SK-N-SH (cell line): Measurements from ENCODE around the gene SYNE3.

Source experiments
- CHD2 ChIP-seq: fragments of 150-350 bp; IDR thresholded peaks from 2 replicates; pipeline ENCODE4 v1.6.1; 2018; ENCODE audit warnings: low read length; ENCODE audit not compliant: partially characterized antibody
- EP300 ChIP-seq, 2 experiments: IDR thresholded peaks; 2 replicates each; pipeline versions ENCODE4 v1.4.0 to v1.6.1; 2012; ENCODE audit warnings: borderline replicate concordance in 1 of 2, low read depth in 1 of 2, low read length in 1 of 2
- FOXM1 ChIP-seq: IDR thresholded peaks from 2 replicates; pipeline ENCODE4 v1.4.0; 2012; ENCODE audit warnings: low read depth, mild to moderate bottlenecking
- POLR2AphosphoS5 ChIP-seq: IDR thresholded peaks from 2 replicates; pipeline ENCODE4 v1.6.1; 2012; ENCODE audit warnings: low read depth, low read length
- RFX5 ChIP-seq: IDR thresholded peaks from 2 replicates; pipeline ENCODE4 v1.6.1; 2012; ENCODE audit warnings: mild to moderate bottlenecking, improper control_type of control experiment, low read length
- SMC3 ChIP-seq: IDR thresholded peaks from 2 replicates; pipeline ENCODE4 v1.6.1; 2012; ENCODE audit warnings: low read depth, low read length, improper control_type of control experiment
- TAF1 ChIP-seq: IDR thresholded peaks from 2 replicates; pipeline ENCODE4 v1.6.1; 2012; ENCODE audit warnings: low read depth, mild to moderate bottlenecking, low read length, moderate library complexity, borderline replicate concordance
- YY1 ChIP-seq: IDR thresholded peaks from 2 replicates; pipeline ENCODE4 v1.4.0; 2012; ENCODE audit warnings: low read depth, mild to moderate bottlenecking
- TF ChIP-seq, protein P1 (sequence below): IDR thresholded peaks from 2 replicates; pipeline ENCODE4 v1.6.1; 2012; ENCODE audit warnings: mild to moderate bottlenecking, low read depth, low read length, moderate library complexity
- TF ChIP-seq, protein P2 (sequence below): fragments of 200-600 bp; sonication (generic); IDR thresholded peaks from 2 replicates; pipeline ENCODE4 v1.6.1; 2017; ENCODE audit warnings: antibody characterized with exemption, mild to moderate bottlenecking, moderate library complexity

DNA sequence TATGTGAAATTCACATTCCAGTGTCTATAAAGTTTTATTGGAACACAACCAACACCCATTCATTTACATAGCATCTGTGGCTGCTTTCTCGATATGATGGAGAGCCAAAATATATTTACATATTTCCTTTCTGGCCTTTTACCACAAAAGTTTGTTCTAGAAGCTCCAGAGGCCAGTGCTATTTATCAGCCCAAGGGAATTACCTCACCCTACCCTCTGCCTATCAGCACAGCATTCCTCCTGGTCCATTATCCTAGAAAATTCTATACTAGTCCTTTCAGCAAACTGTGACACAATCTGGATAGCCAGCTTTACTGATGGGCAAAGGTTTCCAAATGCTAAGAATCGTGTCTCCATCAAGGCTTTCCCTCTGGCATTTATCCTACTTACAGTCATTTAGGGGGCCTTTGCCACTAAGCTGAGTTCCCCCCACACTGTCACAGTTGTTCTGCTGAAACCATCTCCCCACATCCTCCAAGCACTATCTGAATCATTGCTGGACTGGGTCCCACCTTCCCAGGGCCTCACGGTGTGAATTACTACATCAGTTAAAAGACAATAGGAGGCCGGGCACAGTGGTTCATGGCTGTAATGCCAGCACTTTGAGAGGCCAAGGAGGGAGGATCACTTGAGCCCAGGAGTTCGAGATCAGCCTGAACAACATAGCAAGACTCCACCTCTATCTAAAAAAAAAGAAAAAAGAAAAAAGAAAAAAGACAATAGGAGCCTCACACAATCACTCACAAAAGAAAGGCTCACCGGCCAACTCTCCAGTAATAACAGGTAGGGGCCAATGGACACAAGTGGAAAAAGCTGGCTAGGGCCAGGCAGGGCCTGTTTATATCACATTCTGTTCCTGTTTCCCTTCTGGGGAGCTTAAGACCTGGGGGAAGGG lies 12.1 kb downstream of the SYNE3 start:
- TF ChIP-seq, protein P1, sequence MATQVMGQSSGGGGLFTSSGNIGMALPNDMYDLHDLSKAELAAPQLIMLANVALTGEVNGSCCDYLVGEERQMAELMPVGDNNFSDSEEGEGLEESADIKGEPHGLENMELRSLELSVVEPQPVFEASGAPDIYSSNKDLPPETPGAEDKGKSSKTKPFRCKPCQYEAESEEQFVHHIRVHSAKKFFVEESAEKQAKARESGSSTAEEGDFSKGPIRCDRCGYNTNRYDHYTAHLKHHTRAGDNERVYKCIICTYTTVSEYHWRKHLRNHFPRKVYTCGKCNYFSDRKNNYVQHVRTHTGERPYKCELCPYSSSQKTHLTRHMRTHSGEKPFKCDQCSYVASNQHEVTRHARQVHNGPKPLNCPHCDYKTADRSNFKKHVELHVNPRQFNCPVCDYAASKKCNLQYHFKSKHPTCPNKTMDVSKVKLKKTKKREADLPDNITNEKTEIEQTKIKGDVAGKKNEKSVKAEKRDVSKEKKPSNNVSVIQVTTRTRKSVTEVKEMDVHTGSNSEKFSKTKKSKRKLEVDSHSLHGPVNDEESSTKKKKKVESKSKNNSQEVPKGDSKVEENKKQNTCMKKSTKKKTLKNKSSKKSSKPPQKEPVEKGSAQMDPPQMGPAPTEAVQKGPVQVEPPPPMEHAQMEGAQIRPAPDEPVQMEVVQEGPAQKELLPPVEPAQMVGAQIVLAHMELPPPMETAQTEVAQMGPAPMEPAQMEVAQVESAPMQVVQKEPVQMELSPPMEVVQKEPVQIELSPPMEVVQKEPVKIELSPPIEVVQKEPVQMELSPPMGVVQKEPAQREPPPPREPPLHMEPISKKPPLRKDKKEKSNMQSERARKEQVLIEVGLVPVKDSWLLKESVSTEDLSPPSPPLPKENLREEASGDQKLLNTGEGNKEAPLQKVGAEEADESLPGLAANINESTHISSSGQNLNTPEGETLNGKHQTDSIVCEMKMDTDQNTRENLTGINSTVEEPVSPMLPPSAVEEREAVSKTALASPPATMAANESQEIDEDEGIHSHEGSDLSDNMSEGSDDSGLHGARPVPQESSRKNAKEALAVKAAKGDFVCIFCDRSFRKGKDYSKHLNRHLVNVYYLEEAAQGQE: no peak
- TF ChIP-seq RFX5 (no peak), TAF1 (no peak), YY1 (no peak), SMC3 (no peak), CHD2 (no peak), EP300 (IDR thresholded peaks at IDR 0.05; ENCODE audit: borderline replicate concordance in 1 of 2, low read depth in 1 of 2, low read length in 1 of 2) (no peak), FOXM1 (no peak), POLR2AphosphoS5 (no peak)
- TF ChIP-seq, protein P2, sequence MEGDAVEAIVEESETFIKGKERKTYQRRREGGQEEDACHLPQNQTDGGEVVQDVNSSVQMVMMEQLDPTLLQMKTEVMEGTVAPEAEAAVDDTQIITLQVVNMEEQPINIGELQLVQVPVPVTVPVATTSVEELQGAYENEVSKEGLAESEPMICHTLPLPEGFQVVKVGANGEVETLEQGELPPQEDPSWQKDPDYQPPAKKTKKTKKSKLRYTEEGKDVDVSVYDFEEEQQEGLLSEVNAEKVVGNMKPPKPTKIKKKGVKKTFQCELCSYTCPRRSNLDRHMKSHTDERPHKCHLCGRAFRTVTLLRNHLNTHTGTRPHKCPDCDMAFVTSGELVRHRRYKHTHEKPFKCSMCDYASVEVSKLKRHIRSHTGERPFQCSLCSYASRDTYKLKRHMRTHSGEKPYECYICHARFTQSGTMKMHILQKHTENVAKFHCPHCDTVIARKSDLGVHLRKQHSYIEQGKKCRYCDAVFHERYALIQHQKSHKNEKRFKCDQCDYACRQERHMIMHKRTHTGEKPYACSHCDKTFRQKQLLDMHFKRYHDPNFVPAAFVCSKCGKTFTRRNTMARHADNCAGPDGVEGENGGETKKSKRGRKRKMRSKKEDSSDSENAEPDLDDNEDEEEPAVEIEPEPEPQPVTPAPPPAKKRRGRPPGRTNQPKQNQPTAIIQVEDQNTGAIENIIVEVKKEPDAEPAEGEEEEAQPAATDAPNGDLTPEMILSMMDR: no peak
